NCI-H1417 treated with DMSO at 0.1 percent for 48 hours (cell line): ENCODE data around the gene SYT9.
"Not testable (repeated sequence)": the region's sequence is repeated elsewhere in the genome, so short reads cannot be mapped to it uniquely, and the experiment has no call there.

ENCODE experiments used
- DNase-seq: peaks from one replicate; lab custom pipeline; 2025; lab: John Stamatoyannopoulos, UW

Gene SYT9

GRCh38 chr11:7509966-7510365 lies 258.3 kb downstream of the SYT9 start:
- no peak for DNase-seq

- no peak for DNase-seq
Observed at GRCh38 chr11:7511401-7511800, 259.7 kb downstream of the SYT9 start.

GRCh38 chr11:7512525-7513233 lies 261.0 kb downstream of the SYT9 start:
- no peak for DNase-seq

GRCh38 chr11:7513234-7514098 lies 261.8 kb downstream of the SYT9 start, which contains the start of gene PPFIBP2:
TSS of gene PPFIBP2 (plus strand) at chr11:7513999. CDS start at chr11:7549476, 35,477 bp downstream.
- DNase-seq = no peak

GRCh38 chr11:7514099-7514591 lies 262.4 kb downstream of the SYT9 start:
- no peak for DNase-seq

GRCh38 chr11:7515447-7515886 lies 263.8 kb downstream of the SYT9 start:
- no peak for DNase-seq

- DNase-seq = no peak
Observed at GRCh38 chr11:7516475-7516874, 264.8 kb downstream of the SYT9 start.

- DNase-seq = not testable (repeated sequence)
Observed at GRCh38 chr11:7517743-7518142, 266.0 kb downstream of the SYT9 start.
